ENCODE data around the gene KIF23. TPM values are rescaled to one million over a fixed set of nuclear protein-coding genes. Genes with fewer than 3 reads are reported as not detected.

Gene KIF23
- total RNA-seq, 1 donor from 2014 or later: 12.0 TPM

DNA sequence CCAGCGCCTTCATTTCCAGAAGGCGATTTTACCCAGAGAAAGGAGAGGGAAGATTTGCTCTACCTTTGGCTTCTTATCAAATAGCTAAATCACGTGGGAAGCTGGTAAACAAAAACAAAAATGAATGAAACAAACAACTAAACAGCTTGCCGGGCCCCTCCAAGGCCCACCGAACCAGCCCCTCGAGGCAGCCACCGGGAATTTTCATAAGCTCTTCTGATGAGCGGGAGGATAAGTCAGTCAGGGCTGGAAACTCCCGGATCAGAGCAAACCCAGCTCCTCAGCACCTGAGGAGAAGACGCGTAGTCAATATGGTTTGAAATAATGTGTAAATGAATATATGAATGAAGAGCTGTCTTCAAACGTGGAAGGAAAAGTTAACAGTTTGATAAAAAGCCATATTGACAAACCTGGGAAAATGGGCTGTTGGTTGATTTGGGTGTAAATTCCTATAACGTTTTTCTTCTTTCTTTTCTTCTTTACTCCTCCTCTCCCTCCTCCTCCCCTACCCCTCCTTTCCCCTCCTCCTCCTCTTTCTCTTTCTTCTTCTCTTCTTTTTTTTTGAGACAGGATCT is 49.1 kb downstream of the KIF23 start:
- no peak for DNase-seq (ENCODE audit: low read depth)

DNA sequence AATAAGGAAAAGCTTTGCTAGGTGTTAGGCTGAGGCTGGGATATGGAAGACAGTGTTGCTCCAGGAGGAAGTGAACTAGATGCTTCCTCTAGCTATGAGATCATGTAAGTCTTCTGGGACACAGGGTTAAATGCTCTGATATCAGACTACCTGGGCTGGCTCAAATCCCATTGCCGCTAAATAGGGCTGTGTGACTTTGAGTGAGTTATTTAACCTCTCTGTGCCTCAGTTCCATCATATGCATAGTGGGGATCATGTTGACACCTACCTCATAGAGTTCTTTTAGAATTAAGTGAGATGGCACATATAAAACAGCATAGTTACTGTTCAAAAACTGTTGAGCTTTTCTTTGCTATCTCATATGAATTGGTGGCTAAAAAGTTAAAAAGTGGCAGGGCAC is 51.1 kb downstream of the KIF23 start:
- no peak for DNase-seq (ENCODE audit: low read depth)

DNA sequence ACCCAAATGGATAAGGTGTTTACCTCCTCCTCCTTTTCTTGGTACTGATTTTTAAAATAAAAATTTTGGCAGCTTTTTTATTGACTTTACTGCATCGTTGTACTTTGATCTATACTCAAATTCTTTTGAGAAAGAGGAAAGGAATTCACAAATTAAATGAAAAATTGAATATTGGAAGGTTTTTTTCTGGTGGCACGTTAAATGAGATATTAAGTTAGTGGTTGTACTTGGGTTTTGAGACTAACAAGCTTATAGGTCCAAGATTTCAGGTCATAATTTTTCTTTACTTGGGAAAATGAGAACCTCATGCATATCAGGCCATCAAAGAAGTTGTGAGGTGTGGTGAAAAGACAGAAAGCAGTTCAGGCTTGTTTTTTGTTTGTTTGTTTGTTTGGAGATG is 52.6 kb downstream of the KIF23 start:
- DNase-seq (ENCODE audit: low read depth): no peak

DNA sequence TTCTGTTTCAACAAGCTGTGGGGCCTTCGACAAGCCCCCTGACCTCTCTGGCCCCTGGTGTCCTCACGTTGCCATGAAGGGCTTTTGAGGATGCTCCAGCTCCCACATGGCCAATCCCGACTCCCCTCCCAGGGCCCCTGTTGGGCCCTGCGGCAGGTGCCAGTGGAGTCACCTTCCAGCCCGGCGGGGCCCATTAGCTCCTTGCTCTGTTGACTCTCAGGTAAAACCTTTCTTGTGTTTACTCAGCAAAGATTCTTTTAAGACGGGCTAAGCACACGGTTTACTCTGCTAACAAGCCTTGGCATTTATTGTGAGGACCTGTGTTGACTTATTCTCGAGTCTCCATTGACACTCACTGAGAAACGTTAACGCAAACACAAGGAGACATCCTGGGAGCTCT is 53.5 kb downstream of the KIF23 start:
- DNase-seq (ENCODE audit: low read depth): no peak

DNA sequence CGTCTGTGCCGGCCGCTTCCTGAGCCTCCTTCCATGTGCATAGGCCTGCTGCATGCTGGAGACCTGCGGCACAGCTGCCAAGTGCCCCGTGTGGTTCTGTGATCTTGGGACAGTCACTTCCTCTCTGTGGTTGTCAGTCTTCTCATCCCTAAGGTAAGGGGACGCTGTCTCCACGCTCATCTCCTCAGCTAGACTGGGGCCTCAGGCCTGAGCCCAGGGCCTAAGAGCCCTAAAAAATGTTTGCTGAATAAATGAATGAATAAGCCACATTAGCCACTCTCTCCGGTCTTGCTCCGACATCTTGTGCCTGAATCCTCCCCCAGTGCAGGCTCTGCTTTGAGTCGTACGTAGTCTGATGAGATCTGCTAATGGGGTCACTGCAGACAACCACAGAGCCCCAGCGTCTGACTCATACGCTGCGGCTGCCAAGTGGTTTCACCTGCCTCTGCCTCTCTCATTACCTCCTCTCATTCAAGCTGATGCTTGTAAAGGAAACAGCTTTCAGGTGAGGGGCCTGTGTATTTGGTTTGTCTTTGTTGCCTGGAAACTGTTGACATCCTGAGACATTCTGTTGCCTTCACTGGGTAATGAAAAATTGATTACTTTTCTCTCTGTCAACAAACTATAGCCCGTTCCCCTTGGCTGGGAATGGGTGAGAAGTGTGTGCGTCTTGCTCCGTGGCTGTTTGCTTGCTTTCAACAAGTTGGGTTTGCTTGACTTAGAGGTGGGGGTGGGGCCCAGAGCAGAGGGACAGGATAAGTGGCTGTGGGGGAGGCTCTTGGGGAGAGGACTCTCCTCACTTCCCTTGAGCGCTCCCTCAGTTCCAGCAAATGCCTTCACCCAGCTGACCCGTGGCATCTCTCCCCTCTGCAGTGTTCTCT is 54.3 kb downstream of the KIF23 start:
- peak; percentile 69 for DNase-seq (ENCODE audit: low read depth)

DNA sequence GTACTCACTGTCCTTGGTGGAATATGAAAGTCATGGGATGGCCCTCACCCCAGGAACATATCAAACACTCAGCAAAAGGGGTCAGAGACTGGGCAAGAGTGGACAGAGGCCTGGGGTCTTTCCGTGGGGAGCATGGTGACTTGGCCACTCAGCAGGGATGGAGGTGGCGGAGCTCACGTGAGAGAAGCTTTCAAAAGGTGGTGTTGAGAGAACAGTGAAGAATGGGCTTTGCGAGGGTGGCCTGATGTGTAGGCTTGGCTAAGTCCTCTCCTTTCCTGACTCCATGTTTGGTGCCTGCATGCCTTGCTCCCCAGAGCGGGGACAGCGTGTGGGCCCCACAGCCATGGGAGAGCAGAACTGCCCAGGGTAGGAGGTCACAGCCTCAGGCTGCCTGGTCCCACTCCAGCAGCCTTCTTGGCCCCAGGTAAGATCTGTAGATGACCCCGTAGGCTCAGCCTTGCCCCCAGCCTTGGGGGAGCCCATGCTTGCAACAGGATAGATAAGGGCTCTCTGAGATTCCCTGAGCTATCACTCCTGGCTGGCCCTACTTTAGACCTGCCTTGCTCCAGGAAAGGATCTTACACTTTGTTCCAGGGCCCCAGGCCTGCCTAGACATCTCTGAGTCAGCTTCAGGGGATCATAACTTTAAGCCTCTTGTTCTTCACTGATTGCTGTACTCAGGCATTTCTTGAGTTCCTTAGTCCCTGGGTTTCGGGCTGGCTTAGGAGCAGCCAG is 55.5 kb downstream of the KIF23 start:
- DNase-seq (ENCODE audit: low read depth): no peak

DNA sequence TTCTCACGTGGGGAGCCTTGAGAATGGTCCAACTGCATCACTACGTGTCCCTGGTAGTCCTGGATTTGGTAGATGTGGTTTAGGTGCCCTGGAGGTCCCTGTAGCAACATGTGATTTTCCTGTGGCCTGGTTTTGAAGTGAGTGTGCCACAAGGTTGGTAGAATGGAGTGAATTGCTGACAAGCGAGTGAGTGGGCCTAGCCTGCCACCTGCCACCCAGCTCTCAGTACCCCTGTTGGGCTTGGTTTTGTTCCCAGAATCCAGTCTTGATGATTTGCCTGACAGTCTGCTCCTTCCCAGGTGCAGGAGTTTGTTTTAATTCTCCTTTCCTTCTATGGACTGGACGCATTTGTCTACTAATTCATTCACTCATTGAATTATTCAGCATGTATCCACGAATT is 57.9 kb downstream of the KIF23 start:
- DNase-seq (ENCODE audit: low read depth): no peak

DNA sequence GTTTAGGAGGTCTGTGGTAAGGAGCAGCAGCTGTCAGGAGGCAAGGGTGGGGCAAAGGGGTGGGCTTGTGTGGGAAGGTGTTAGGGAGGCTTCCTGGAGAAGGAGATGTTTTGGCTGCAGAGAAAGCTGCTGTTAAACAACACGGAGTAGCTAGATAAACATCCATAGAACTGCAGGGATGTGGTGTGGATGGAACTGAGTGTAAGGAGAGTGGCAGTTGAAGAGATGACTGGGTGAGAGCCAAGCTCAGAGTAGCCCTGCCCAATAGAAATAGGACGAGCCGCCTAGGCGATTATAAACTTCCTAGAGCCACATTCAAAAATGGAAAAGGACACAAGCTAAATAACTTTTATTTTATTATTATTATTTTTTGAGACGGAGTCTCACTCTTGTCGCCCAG is 58.4 kb downstream of the KIF23 start:
- DNase-seq (ENCODE audit: low read depth): no peak

DNA sequence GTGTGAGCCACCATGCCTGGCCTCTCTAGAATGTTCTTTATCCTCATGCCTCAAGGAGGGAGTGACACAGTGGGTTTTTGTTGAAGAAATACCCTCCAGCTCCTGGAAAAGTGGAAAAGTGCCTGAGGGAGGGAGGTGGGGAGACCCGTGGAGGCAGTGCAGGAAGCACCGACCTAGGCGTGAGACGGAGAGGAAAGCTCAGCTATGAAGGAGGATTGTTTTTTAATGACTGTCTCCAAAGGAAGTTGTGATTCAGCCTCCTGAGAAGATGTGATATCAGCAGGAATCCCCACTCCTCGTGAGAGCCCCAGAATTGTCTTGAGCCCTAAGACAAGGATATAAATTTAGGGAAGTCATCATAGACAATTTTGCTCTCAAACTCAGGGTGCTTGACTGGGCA is 60.1 kb downstream of the KIF23 start:
- no peak for DNase-seq (ENCODE audit: low read depth)

DNA sequence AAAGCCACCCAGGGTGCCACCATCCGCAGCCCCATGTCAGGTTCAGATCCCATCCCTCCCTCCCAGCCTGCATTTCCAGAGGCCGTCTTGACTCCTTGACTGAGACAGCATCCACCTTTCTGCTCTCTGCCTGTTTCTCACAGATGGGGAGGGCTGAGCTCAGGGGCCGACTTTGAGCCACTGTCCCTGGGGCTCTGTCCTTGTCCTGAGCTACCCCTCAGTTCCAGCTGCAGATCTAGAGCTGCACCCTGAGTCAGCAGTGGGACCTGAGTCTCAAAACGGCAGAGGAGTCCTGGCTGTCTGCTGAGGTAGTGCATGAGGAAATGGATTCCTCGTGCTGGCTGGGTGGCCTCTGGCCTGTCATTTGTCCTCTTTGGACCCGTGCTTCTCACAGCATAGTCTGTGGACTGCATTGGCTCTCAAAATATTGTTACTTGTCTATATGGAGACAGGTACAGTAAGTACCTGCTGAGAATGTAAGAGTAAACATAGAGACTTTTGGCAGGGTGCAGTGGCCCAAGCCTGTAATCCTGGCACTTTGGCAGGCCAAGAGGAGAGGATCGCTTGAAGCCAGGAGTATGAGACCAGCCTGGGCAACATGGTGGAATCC is 60.8 kb downstream of the KIF23 start:
- no peak for DNase-seq (ENCODE audit: low read depth)

DNA sequence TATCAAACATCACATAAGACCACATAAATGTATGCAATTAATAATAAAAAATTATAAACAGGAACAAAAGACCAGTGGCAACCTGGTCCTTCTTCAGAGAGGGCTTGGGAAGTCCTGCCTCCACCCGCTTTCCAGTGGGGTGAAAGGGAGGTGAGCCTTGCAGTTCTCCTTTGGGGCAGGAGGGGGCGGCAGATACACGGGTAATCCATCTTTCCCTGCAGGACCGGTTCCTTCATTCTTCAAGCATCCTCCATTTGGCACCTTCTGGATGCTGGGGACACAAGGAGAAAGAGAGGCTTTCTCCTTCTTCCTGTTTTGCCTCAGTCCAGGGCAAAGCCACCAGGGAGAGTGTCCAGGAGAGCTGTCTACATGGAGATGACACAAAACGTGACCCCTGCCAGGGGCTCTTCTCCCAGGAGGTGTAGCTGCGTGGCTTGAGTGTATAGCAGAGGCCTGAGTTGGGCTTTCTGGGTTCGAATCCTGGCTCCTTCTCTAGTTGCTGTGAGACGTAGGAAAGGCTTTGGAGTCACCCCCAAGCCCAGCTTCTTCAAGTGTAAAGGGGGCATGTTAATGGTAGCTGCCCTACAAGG is 61.7 kb downstream of the KIF23 start:
- DNase-seq (ENCODE audit: low read depth): peak; percentile 73

DNA sequence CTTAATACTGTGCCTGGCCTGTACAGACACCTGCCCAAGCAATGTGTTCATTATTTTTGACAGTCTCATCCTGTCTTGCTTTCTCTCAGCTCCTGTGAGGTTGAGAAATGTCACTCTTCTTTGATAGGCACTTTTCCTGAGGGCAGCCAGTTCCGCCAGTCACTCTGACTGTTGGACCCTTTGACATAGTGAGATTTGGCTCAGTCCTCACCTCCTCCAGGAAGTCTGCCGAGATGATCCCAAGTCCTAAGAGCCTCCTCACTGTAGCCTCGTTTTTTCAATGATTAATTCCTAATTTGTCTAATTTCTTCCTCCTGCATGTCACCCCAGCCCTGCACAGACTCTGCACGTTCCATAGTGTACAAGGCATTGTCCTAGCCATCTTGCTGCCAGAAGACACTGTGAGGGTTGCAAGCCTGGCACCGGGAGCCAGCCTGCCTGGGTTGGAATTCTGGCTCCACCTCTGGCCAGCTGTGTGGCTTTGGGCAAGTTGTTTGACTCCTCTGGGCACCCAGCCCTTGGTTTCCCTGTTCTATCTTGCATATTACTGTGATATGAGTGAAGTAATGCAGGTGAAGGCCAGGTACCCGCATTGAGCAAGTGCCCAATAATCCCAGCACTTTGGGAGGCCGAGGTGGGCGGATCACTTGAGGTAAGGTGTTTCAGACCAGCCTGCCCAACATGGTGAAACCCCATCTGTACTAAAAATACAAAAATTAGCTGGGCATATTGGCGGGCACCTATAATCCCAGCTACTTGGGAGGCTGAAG is 62.7 kb downstream of the KIF23 start:
- no peak for DNase-seq (ENCODE audit: low read depth)

DNA sequence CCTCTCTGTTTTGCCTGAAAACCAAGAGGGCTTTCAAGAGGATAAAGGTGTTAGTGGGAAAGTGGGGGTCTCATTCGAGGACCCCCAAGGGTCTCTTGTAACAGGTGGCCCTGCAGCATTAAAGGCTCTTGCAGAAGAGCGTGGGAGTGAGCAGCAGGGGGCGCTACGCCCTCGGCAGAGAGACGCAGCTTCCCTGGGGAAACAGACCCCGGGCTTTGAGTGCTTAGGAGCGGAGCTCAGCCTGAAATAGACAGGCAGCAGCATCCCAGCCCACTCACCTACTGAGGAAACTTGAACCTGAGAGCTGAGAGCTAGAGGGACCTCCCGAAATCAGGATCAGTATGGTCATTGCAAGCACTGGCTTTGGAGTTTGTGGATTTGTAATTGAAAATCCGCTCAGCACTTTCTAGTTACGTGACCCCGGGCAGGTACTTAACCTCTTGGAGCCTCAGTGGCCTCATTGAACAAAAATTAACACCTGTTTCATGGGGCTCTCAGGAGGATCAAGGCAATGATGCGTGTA is 64.2 kb downstream of the KIF23 start:
- peak; percentile 36 for DNase-seq (ENCODE audit: low read depth)

DNA sequence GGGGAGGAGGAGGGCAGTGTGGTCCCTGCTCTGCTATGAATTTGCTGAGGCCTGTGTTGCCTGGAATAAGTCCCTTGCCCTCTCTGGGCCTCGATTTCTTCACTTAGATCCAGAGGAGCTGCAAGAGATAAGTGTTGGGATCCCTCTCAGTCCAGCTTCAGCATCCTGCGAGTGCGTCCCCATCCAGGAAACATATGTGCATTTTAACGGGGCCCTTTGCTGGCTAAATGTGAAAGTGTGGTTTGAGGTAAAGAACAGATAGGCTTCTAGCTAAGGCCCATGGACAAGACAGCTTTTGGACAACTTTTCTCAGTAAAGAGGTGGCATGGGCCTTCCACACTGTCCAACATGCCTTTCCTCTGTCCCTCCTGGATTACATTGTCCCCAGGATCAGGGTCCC is 64.9 kb downstream of the KIF23 start:
- no peak for DNase-seq (ENCODE audit: low read depth)

DNA sequence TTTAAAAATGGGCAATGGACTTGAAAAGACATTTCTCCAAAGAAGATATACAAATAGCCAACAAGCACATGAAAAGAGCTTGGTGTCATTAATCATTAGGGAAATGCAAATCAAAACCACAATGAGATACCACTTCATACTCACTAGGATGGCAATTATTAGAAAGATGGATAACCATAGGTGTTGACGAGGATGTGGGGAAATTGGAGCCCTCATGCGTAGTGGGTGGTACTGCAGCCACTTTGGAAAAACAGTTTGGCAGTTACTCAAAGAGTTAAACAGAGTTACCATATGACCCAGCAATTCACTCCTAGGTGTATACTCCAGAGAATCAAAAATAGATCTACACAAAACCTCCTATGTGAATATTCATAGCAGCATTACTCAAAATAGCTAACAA is 65.8 kb downstream of the KIF23 start:
- DNase-seq (ENCODE audit: low read depth): no peak

DNA sequence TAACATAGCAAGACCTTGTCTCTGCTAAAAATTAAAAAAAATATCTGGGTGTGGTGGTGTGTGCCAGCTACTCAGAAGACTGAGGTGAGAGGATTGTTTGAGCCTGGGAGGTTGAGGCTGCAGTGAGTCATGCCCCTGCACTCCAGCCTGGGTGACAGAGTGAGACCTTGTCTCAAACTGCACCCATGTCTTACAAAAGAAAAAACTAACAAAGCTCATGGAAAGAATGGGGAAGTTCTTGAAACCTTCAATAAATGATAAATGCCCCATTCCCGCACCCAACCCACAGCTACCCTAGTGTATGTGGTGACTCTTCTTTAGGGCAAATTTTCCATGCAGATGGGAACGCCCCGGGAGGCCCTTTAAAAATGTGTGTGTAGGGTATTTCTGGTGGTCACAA is 66.8 kb downstream of the KIF23 start:
- DNase-seq (ENCODE audit: low read depth): no peak

DNA sequence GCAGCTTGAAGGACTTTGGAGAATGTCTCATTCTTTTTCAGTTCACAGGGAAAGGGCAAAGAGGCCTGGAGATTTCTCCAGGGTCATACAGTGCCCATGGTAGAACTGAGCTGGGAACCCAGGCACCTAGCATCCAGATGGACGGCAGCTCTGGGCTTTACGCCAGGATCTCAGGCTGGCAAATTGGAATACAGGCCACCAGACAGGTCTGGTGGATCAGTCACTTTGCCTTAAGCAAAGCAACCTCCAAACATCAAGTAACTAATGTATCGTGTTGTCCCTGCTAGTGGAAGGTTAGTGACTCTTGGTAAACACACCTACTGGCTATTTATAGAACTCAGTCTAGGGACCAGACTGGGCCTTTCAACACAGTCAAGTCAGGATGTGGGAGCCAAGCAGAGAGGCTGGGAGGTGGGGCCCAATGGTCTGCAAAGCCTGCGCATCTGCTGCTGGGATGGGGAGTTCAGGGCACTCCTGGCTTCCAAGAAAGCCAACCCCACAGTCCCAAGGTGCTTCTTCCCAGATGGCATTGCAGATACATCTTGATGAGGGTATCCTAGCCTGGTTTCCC is 68.6 kb downstream of the KIF23 start:
- DNase-seq (ENCODE audit: low read depth): no peak

DNA sequence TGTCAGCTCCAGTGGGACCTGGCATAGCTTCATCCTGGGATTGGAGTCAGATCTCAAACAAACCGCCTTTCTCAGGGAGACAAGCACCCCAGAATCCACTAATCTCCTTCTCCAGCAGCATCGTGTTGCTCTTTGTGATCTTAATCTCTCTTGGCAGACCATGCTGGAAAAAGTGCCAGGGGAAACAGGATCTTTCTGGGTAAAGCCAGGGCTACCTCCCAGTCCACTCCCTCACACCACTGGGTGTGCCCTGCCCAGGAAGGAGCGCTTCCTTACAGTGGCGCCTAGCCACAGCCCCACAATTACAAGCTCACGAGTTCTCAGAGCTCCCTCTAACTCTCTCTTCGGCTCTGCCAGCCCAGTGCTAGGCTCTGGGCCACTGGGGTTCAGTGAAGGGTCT is 70.7 kb downstream of the KIF23 start:
- no peak for DNase-seq (ENCODE audit: low read depth)

DNA sequence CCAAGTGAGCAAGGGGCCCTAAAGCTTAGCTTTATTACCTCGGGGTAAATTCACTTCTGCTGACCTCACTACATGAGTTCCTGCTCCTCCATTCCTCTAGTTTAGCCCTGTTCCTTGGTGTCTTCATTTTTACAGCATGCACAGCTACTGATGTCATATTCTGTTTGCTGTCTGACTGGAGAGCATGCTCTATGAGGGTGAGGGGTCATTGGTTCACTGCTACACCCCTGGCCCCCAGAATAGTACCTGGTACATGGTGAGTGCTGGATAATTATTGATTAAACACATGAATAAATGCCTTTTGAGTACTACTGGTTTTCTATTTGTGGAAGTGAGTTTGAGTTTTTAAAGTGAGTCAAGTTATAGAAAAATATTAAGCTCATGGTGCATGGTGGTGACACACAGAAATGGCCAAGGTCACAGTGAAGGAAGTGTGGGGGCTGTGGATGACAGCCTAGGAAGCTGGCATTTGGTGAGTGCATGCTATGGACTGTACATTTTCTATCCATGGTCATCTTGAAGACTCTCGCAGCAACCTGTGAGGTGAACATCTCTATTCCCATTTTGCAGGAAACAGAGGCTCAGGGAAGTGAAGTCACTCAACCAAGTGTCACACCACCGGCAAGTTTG is 72.4 kb downstream of the KIF23 start:
- no peak for DNase-seq (ENCODE audit: low read depth)

All from myocyte (in vitro differentiated cells).